EL (cell line): Measurements from ENCODE around the gene EYA3.

ENCODE experiments used
- DNase-seq: peaks from one replicate; pipeline ENCODE4 v3.0.0-alpha.2; 2016

Gene EYA3

DNA sequence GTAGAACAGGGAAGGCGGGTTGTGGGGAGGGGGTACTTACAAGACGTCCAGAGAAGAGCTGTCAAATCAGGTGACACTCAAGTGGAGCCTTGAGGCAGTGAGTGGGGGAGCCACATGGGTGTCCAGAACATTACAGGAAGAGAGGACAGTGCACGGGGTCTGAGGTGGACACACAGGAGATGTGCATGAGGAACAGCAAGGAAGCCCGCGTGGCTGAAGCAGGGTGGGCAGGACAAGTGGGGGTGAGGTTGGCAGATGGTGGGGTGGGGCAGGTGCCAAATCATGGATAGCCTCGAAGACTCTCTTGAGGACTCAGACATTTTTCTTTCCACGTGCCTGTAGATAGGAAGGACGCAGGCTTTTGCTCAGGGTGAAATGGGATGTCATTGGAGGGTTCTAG lies 152.7 kb downstream of the EYA3 start:
- no peak for DNase-seq

DNA sequence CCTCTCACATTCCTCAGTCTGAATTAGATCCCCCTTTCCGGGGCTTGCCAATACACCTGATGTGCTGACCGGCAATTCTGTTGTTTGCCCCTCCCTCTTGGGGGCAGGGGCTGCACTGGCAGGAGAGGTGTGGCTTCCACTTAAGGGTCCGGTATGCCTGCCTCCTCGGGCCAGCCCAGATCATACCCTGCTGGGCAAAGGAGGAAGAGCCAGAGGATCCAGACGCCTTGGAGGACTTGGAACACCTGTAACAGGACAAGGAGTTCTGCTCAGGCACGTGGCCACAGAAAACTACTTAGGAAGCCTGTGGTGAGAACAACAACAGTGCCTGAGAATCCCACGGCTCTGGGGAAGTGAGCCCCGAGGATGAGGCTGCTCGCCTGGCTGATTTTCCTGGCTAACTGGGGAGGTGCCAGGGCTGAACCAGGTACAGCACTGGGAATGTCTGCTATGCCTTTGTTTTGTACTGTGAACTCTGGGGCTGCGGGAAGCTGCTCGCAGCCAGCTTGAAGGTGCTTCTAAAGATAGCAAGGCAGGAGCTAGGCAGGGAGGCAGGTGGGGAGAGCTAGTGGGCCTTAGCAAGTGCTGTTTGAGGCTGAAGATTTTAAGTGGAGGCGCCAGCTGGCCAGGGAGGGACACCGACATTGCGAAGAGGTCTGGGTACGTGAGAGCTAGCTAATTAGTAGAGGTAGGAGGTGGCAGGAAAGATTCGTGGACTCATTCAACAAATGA lies 153.4 kb downstream of the EYA3 start, which contains the start of gene SMPDL3B:
TSS of gene SMPDL3B (plus strand) at position 183 of the 732 bp plus-strand sequence. CDS start at position 367, 184 bp downstream.
- peak; percentile 45 for DNase-seq

DNA sequence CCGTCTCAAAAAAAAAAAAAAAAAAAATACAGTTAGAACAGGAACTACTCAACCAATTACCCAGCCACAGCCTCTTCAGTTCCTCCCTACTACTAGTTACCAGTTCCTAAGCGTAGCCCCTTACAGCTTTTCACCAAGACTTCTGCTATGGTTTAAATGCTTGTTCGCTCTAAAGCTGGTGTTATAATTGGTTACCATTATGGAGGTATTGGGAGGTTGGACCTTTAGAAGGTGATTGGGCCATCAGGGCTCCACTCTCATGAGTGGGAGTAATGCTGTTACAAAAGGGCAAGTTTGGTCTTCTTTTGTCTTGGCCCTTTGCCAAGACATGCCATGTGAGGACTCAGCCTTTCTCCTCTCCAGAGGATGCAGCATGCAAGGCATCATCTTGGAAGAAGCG lies 156.7 kb downstream of the EYA3 start:
- no peak for DNase-seq

DNA sequence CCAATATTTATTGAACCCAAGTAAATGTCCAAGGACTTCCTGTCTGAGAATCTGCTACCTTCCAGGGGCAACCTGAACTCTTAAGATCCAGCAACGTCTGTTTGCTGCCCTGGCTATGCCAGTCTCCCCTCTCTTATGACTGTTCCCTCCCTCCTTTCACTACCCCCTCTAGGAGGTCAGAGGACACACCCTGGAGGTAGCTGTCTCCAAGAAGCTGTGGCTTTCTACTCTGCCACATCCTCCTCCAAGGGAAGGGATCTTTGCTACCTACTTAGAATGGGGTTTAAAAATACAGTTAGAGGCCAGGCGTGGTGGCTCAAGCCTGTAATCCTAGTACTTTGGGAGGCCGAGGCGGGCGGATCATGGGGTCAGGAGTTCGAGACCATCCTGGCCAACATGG lies 157.2 kb downstream of the EYA3 start:
- DNase-seq = no peak

DNA sequence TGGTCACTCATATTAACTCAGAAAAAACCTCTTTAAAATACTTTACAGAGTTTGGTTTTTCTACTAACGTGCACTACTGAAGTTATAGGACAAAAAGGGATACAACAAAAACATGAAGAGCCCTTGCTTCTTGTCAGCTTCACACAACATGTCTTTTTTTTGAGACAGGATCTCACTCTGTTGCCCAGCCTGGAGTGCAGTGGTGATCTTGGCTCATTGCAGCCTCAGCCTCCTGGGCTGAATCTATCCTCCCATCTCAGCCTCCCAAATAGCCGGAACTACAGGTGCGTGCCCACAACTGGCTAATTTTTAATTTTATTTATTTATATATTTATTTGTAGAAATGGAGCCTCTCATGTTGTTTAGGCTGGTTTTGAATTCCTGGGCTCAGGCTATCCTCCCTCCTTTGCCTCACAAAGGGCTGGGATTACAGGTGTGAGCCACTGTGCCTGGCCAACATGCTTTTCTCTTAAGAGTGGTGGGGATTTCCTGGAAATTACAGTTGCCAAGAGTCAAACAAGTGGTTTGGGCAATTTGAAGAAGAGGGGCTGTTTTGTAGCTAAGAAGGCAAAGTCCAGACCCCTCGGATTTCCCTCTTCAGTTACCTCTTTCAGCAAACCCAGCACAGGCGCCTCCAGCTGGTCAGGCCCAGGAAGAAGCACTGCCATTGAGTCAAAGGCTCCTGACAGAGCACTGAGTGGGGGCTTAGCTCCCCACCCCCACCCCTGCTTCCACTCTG lies 160.0 kb downstream of the EYA3 start:
- DNase-seq = no peak

DNA sequence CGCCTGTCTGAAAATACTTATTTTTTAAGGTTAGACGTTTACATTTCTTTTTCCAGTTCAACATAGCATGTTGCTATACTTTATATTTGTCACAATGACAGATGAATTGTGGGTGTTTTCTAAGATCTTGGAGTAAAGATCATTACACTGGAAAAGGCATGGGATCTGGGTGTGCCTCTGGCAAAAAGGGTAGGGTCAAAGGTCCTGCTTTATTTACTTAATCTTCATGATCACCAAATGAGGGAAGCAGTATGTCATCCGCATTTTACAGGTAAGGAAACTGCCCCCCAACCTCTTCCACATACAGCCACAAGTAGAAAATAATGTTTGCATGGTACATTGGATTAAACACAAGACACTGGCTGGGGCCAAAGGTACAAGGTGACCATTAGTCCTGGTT lies 166.1 kb downstream of the EYA3 start:
- no peak for DNase-seq
